SK-N-MC (cell line): ENCODE data around the gene ELFN2.

ENCODE experiments used
- EZH2 ChIP-seq: fragments of 200-600 bp; sonication (generic); IDR thresholded peaks from one replicate; pipeline ENCODE4 v1.6.1; 2017; ENCODE audit warnings: antibody characterized with exemption
- POLR2AphosphoS5 ChIP-seq: IDR thresholded peaks from 2 replicates; pipeline ENCODE4 v1.6.1; 2012; ENCODE audit warnings: mild to moderate bottlenecking, low read depth, low read length, borderline replicate concordance

- TF ChIP-seq EZH2 (no peak), POLR2AphosphoS5 (no peak)
Measured at GRCh38 chr22:37318364-37319109, 108.7 kb downstream of the ELFN2 start.
